GM18909 (cell line): ENCODE results near the gene ANKRD44.

Experiments used
- ATAC-seq: cut with Tn5 transposase; IDR thresholded peaks from one replicate; pipeline ENCODE4 v1.9.1; 2021; ENCODE audit warnings: mild to moderate bottlenecking; ENCODE audit not compliant: unreplicated experiment, poor library complexity

Gene ANKRD44

GRCh38 chr2:197191177-197191939 is 119.2 kb downstream of the ANKRD44 start:
- peak; percentile 57 for ATAC-seq

- ATAC-seq = no peak
Observed at GRCh38 chr2:197190100-197190432, 120.5 kb downstream of the ANKRD44 start.

GRCh38 chr2:197189426-197190099 is 121.0 kb downstream of the ANKRD44 start:
- ATAC-seq = no peak

GRCh38 chr2:197185676-197186075 is 124.9 kb downstream of the ANKRD44 start:
- ATAC-seq = no peak

- ATAC-seq = no peak
Observed at GRCh38 chr2:197184959-197185586, 125.5 kb downstream of the ANKRD44 start.

- ATAC-seq = no peak
Observed at GRCh38 chr2:197183355-197183754, 127.2 kb downstream of the ANKRD44 start.

GRCh38 chr2:197182668-197183067 is 127.9 kb downstream of the ANKRD44 start:
- ATAC-seq = no peak

GRCh38 chr2:197181491-197181890 is 129.1 kb downstream of the ANKRD44 start:
- no peak for ATAC-seq

GRCh38 chr2:197179744-197180498 is 130.7 kb downstream of the ANKRD44 start:
- no peak for ATAC-seq

GRCh38 chr2:197176522-197176921 is 134.1 kb downstream of the ANKRD44 start:
- ATAC-seq = no peak

- ATAC-seq = no peak
Observed at GRCh38 chr2:197174539-197175094, 136.0 kb downstream of the ANKRD44 start.

GRCh38 chr2:197171582-197171981 is 139.0 kb downstream of the ANKRD44 start:
- no peak for ATAC-seq

- no peak for ATAC-seq
Observed at GRCh38 chr2:197170208-197170607, 140.4 kb downstream of the ANKRD44 start.

GRCh38 chr2:197168705-197169104 is 141.9 kb downstream of the ANKRD44 start:
- peak; percentile 87 for ATAC-seq

GRCh38 chr2:197167608-197168314 is 142.8 kb downstream of the ANKRD44 start:
- no peak for ATAC-seq

- ATAC-seq = no peak
Observed at GRCh38 chr2:197165020-197165419, 145.6 kb downstream of the ANKRD44 start.

GRCh38 chr2:197164141-197164754 is 146.3 kb downstream of the ANKRD44 start:
- no peak for ATAC-seq

- no peak for ATAC-seq
Observed at GRCh38 chr2:197163712-197164140, 146.9 kb downstream of the ANKRD44 start.

GRCh38 chr2:197161774-197162173 is 148.8 kb downstream of the ANKRD44 start:
- no peak for ATAC-seq
